GM12865 (cell line): ENCODE results near the gene MACROD1.

Experiments used
- DNase-seq: peaks from one replicate; pipeline ENCODE4 v3.0.0; 2010; ENCODE audit warnings: low read depth
- H3K4me3 ChIP-seq: 2 replicates; pipeline ENCODE4 v1.5.1; 2011; ENCODE audit warnings: mild to moderate bottlenecking, low read depth, low read length, control low read depth
- TF ChIP-seq, protein P1 (sequence below): IDR thresholded peaks from 2 replicates; pipeline ENCODE4 v1.5.1; 2011; ENCODE audit warnings: low read length, control low read depth, low read depth, inconsistent platforms; ENCODE audit not compliant: insufficient read depth; ENCODE audit errors: missing control alignments

Gene MACROD1

DNA sequence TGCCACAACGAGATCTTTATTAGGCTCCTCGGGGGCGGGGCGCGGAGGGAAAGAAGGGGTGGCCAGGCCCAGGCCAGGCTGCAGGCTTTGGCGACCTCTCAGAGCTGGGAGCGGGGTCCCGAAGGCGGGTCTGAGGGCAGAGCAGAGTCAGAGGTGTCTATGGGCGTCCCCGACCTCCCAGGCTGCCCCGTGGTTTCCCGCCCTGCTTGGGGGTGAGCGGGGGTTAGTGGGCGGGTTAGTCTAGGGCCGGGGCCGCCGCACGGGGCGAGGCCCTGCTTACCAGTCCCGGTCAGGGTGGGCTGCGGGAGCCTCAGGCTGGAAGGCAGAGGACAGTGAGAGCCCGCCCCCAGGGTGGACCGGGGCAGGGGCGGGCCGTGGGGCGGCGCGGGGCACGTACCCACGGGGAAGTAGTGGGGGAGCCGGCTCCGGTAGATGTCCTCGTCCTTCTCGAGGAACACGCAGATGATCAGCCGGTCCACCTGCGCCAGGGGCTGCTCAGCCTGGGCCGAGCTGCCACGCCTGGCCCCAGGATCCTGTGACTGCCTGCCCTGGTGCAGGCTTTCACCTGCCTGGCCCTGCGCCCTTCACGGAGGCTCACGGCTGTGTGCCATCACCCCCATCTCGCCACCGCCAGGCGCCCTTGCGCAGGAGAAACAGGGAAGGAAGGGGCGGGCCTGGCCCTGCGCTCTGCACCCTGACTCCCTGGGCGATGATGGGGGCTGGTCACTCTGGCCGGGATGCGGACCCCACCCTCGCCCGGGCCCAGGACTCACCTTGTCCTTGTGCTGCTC, 167.2 kb downstream of the MACROD1 start:
- no peak for DNase-seq
- no peak overlapping the region for H3K4me3 ChIP-seq
- TF ChIP-seq, protein P1, sequence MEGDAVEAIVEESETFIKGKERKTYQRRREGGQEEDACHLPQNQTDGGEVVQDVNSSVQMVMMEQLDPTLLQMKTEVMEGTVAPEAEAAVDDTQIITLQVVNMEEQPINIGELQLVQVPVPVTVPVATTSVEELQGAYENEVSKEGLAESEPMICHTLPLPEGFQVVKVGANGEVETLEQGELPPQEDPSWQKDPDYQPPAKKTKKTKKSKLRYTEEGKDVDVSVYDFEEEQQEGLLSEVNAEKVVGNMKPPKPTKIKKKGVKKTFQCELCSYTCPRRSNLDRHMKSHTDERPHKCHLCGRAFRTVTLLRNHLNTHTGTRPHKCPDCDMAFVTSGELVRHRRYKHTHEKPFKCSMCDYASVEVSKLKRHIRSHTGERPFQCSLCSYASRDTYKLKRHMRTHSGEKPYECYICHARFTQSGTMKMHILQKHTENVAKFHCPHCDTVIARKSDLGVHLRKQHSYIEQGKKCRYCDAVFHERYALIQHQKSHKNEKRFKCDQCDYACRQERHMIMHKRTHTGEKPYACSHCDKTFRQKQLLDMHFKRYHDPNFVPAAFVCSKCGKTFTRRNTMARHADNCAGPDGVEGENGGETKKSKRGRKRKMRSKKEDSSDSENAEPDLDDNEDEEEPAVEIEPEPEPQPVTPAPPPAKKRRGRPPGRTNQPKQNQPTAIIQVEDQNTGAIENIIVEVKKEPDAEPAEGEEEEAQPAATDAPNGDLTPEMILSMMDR, result no peak

DNA sequence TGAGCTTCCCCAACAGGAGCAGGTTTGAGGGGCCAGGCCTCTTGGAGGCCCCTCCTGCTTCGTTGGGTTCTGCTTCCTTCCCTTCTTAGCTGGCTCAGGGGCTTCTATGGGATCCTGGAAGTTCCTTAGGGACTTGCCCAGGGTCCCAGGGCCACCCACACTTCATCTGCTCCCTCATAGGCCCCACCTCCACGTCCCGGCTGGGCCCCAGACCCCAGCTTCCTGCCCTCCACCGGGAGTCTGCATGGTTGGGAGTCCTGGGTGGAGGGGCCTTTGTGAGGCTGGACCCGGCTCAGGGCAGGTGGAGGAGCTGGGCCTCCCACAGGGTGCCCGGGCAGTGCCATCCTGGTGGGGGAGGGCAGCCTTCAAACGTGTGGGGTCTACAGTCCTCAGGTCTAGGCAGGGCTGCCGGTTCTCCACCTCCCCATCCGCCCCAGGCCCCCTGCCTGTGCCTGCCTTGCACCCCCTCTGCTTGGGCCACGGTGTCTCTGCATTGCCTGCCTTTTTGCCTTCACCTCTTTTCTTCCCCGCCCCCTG, 168.0 kb downstream of the MACROD1 start:
- no peak for DNase-seq
- H3K4me3 ChIP-seq, result no peak overlapping the region
- TF ChIP-seq, protein P1, result no peak

DNA sequence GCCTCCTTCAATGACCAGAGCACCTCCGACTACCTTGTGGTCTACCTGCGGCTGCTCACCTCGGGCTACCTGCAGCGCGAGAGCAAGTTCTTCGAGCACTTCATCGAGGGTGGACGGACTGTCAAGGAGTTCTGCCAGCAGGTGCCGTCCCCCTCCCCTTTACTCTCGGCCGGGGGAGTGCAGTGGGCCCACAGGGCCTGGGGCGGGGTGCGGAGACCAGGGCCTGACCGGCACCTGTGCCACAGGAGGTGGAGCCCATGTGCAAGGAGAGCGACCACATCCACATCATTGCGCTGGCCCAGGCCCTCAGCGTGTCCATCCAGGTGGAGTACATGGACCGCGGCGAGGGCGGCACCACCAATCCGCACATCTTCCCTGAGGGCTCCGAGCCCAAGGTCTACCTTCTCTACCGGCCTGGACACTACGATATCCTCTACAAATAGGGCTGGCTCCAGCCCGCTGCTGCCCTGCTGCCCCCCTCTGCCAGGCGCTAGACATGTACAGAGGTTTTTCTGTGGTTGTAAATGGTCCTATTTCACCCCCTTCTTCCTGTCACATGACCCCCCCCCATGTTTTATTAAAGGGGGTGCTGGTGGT, 168.7 kb downstream of the MACROD1 start:
- no peak overlapping the region for H3K4me3 ChIP-seq
- TF ChIP-seq, protein P1, result no peak
- no peak for DNase-seq

DNA sequence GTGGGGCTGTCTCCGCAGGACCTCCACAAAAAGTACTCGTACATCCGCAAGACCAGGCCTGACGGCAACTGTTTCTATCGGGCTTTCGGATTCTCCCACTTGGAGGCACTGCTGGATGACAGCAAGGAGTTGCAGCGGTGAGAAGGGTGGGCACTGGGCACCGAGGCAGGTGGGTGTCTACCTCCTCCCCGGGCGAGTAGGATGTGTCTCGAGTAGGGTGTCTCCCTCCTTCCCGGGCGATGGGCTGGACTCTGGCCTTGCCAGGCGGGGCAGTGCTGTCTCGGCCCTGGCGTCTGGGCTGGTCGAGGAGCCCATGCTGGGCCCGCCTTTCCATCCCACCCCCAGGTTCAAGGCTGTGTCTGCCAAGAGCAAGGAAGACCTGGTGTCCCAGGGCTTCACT, 169.4 kb downstream of the MACROD1 start:
- DNase-seq, result no peak
- TF ChIP-seq, protein P1, result no peak
- H3K4me3 ChIP-seq, result no peak overlapping the region

DNA sequence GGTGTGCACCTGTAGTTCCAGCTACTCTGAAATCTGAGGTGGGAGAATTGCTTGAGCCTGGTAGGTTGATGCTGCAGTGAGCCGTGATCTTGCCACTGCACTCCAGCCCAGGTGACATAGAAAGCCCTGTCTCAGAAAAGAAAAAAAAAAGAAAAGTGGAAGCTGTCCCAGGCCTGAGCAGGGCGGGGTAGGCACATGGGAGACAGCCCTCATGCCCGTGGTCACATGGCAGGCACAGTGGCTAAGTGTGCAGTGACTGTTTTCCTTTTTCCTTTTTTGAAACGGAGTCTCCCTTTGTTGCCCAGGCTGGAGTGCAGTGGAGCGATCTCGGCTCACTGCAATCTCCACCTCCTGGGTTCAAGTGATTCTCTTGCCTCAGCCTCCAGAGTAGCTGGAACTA, 171.9 kb downstream of the MACROD1 start:
- TF ChIP-seq, protein P1, result no peak
- no peak for DNase-seq
- no peak overlapping the region for H3K4me3 ChIP-seq

DNA sequence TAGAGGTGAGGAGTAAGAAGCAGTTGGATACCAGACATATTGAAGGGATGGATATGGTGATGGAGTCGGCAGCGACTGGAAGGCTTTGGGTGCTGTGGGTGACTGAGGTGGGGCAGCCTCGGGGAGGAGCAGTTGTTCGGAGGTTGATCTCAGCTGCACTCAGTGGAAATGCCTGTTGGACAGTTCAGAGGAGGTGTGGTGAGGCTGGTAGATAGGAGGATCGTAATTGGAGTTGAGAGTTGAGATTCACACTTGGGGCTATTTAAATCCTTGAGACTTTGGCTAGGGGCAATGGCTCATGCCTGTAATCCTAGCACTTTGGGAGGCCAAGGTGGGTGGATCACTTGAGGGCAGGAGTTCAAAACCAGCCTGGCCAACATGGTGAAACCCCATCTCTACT, 172.8 kb downstream of the MACROD1 start:
- H3K4me3 ChIP-seq, result no peak overlapping the region
- TF ChIP-seq, protein P1, result no peak
- no peak for DNase-seq
